Keratinocyte (primary cell): ENCODE results near the gene CTNND2. TPM values are rescaled to one million over a fixed set of nuclear protein-coding genes. Genes with fewer than 3 reads are reported as not detected.

Experiments used
- DNase-seq: peaks from one replicate; pipeline ENCODE4 v3.0.0-alpha.2; 2011; ENCODE audit warnings: low read depth, missing footprints, low spot score
- FAIRE-seq: peaks from 2 replicates; lab custom pipeline; 2011; peaks lifted over from hg19 to GRCh38; lab: Jason Lieb, UNC
- H2AFZ ChIP-seq: 2 replicates; pipeline ENCODE4 v1.6.0; 2012; ENCODE audit warnings: low read length, control low read depth, inconsistent platforms; ENCODE audit not compliant: control insufficient read depth
- H3K27ac ChIP-seq: 2 replicates; pipeline ENCODE4 v1.5.1; 2011; ENCODE audit warnings: low read length; ENCODE audit not compliant: control insufficient read depth, insufficient read depth
- H3K27me3 ChIP-seq: 3 replicates; pipeline ENCODE4 v1.6.0; 2011; ENCODE audit warnings: low read length; ENCODE audit not compliant: control insufficient read depth, insufficient read depth; ENCODE audit errors: extremely low read depth
- H3K36me3 ChIP-seq, 2 experiments: 2 replicates in 1 of 2; 3 replicates in 1 of 2; pipeline ENCODE4 v1.5.1; 2011; ENCODE audit warnings: low read length in 2 of 2, mild to moderate bottlenecking in 1 of 2; ENCODE audit not compliant: control insufficient read depth in 2 of 2, insufficient read depth in 2 of 2; ENCODE audit errors: extremely low read depth in 1 of 2
- H3K4me1 ChIP-seq: 3 replicates; pipeline ENCODE4 v1.5.1; 2011; ENCODE audit warnings: low read length; ENCODE audit not compliant: control insufficient read depth, insufficient read depth; ENCODE audit errors: extremely low read depth
- H3K4me2 ChIP-seq: 3 replicates; pipeline ENCODE4 v1.6.0; 2011; ENCODE audit warnings: low read depth, low read length; ENCODE audit not compliant: control insufficient read depth, insufficient read depth; ENCODE audit errors: extremely low read depth
- H3K4me3 ChIP-seq, 3 experiments: fragments of 200-600 bp in 1 of 3; sonication (generic) in 1 of 3; 2 replicates in 2 of 3; 3 replicates in 1 of 3; pipeline ENCODE4 v1.5.1; 2011 to 2016; ENCODE audit warnings: low read length in 3 of 3, mild to moderate bottlenecking in 3 of 3, control low read depth in 2 of 3, inconsistent platforms in 1 of 3, low read depth in 1 of 3, mixed read lengths in 1 of 3, mixed run types in 1 of 3, moderate library complexity in 1 of 3; ENCODE audit not compliant: control insufficient read depth in 2 of 3, insufficient read depth in 2 of 3; ENCODE audit errors: extremely low read depth in 1 of 3
- H3K79me2 ChIP-seq: 2 replicates; pipeline ENCODE4 v1.6.0; 2012; ENCODE audit warnings: low read length; ENCODE audit not compliant: control insufficient read depth, insufficient read depth
- H3K9ac ChIP-seq: 3 replicates; pipeline ENCODE4 v1.6.0; 2011; ENCODE audit warnings: low read length; ENCODE audit not compliant: control insufficient read depth, insufficient read depth; ENCODE audit errors: extremely low read depth
- H3K9me1 ChIP-seq: 3 replicates; pipeline ENCODE4 v1.6.0; 2011; ENCODE audit warnings: low read length; ENCODE audit not compliant: control insufficient read depth, insufficient read depth; ENCODE audit errors: extremely low read depth
- H3K9me3 ChIP-seq: 2 replicates; pipeline ENCODE4 v1.5.1; 2012; ENCODE audit warnings: low read depth, low read length; ENCODE audit not compliant: control insufficient read depth
- H4K20me1 ChIP-seq: 3 replicates; pipeline ENCODE4 v1.6.0; 2011; ENCODE audit warnings: low read length; ENCODE audit not compliant: control insufficient read depth, insufficient read depth; ENCODE audit errors: extremely low read depth
- EZH2 ChIP-seq: IDR thresholded peaks from one replicate; pipeline ENCODE4 v1.6.1; 2012; ENCODE audit warnings: inconsistent platforms, mild to moderate bottlenecking, low read length, moderate library complexity
- dilution Hi-C: fragments of 300-500 bp; cut with MboI; formaldehyde crosslinking; loops from one replicate; pipeline ENCODE4 v1.7.0; 2020; ENCODE audit warnings: low sequenced_read_pairs; ENCODE audit not compliant: extremely low pct_ligation_motif_present
- polyA plus RNA-seq, 5 experiments: library from polyadenylated mRNA; depleted of rRNA in 3 of 5; stranded (reverse) in 3 of 5; stranded (forward) in 1 of 5; unstranded in 1 of 5; fragments of >200 nt; gene quantifications; 1 replicate in 1 of 5; 2 replicates in 3 of 5; 3 replicates in 1 of 5; pipeline versions ENCODE4 v1.2.1 to v1.2.3, GENCODE V29; 2011 to 2012; ENCODE audit warnings: missing spikeins in 2 of 5, low read depth in 1 of 5, low replicate concordance in 1 of 5
- TF ChIP-seq, protein P1 (sequence below), 3 experiments: IDR thresholded peaks in 1 of 3; conservative IDR thresholded peaks in 1 of 3; optimal IDR thresholded peaks in 1 of 3; 2 replicates in 2 of 3; 3 replicates in 1 of 3; pipeline versions ENCODE3 to v1.5.1; 2011; ENCODE audit warnings: low read length in 3 of 3, mild to moderate bottlenecking in 3 of 3, moderate library complexity in 2 of 3, control low read depth in 1 of 3, inconsistent platforms in 1 of 3; ENCODE audit not compliant: insufficient read depth in 2 of 3; ENCODE audit errors: extremely low read depth in 1 of 3

Gene CTNND2
- polyA plus RNA-seq, 1 donor (not counting 4 experiments of a cell fraction or from before 2014, with no cell fraction given) = not detected

DNA sequence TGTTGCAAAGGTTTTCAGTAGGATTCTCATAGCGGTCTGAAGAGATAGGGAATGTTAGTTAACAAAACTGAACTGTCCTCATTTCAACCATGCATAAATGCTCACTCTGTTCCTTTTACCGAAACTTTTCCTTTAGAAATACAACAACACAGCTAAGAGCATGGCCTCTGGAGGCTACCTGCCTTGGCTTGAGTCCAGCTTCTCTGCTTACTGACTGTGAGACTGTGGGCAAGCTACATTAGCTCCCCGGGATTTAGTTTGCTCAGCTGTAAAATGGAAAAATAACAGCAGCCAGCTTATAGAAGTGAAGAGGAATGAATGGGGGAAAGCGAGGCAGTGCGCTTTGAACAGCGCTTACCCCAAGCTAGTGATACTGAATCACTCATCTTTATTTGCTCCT lies 635.4 kb downstream of the CTNND2 start:
- no peak for FAIRE-seq
- dilution Hi-C loops = no loop called here
- TF ChIP-seq, protein P1, sequence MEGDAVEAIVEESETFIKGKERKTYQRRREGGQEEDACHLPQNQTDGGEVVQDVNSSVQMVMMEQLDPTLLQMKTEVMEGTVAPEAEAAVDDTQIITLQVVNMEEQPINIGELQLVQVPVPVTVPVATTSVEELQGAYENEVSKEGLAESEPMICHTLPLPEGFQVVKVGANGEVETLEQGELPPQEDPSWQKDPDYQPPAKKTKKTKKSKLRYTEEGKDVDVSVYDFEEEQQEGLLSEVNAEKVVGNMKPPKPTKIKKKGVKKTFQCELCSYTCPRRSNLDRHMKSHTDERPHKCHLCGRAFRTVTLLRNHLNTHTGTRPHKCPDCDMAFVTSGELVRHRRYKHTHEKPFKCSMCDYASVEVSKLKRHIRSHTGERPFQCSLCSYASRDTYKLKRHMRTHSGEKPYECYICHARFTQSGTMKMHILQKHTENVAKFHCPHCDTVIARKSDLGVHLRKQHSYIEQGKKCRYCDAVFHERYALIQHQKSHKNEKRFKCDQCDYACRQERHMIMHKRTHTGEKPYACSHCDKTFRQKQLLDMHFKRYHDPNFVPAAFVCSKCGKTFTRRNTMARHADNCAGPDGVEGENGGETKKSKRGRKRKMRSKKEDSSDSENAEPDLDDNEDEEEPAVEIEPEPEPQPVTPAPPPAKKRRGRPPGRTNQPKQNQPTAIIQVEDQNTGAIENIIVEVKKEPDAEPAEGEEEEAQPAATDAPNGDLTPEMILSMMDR (optimal IDR thresholded peaks at IDR 0.05 in 1 of 3, IDR thresholded peaks at IDR 0.05 in 1 of 3, conservative IDR thresholded peaks at IDR 0.05 in 1 of 3; ENCODE audit: extremely low read depth in 1 of 3, insufficient read depth in 2 of 3, low read length in 3 of 3) = no peak
- TF ChIP-seq EZH2 = no peak

DNA sequence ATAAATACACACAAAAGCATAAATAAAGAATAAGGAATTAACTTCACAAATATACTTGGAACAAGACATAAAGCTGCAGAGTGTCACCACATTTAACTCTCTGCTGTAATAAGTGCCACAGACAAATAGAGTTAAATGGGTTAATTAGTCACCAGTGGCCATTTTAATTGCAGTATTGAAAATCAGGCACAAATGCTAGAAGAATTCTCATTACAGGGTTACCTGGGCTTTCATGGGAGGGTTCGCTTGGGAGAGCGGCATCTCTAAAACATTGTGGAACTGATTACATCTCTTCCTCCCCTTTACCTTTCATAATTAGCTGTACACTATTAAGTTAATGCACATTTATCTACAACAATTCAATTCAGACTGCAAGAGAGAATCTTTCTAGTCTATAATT lies 637.9 kb downstream of the CTNND2 start:
- no peak for FAIRE-seq
- H3K9me3 ChIP-seq = no peaks in the 10 kb centered on the region
- dilution Hi-C loops = no loop called here
- H3K27ac ChIP-seq = no peak overlapping the region
- H3K36me3 ChIP-seq = no peaks in the 10 kb centered on the region
- no peaks in the 10 kb centered on the region for H3K27me3 ChIP-seq
- no peak overlapping the region for H3K4me2 ChIP-seq
- H3K79me2 ChIP-seq = no peaks in the 10 kb centered on the region
- no peak overlapping the region for H3K4me3 ChIP-seq
- no peak overlapping the region for H2AFZ ChIP-seq
- no peaks in the 10 kb centered on the region for H4K20me1 ChIP-seq
- TF ChIP-seq, protein P1 (optimal IDR thresholded peaks at IDR 0.05 in 1 of 3, IDR thresholded peaks at IDR 0.05 in 1 of 3, conservative IDR thresholded peaks at IDR 0.05 in 1 of 3; ENCODE audit: extremely low read depth in 1 of 3, insufficient read depth in 2 of 3, low read length in 3 of 3) = no peak
- H3K9me1 ChIP-seq = no peaks in the 10 kb centered on the region
- no peak for DNase-seq
- H3K4me1 ChIP-seq = no peaks in the 10 kb centered on the region
- no peak overlapping the region for H3K9ac ChIP-seq

More for the DNA sequence above, 635.4 kb downstream of the CTNND2 start:
- Histone ChIP-seq H3K9me3 (no peaks in the 10 kb centered on the region), H2AFZ (no peak overlapping the region), H3K9ac (no peak overlapping the region), H3K4me3 (no peak overlapping the region), H4K20me1 (no peaks in the 10 kb centered on the region), H3K36me3 (no peaks in the 10 kb centered on the region), H3K79me2 (no peaks in the 10 kb centered on the region), H3K9me1 (no peaks in the 10 kb centered on the region), H3K27ac (no peak overlapping the region), H3K4me1 (no peaks in the 10 kb centered on the region), H3K4me2 (no peak overlapping the region), H3K27me3 (no peaks in the 10 kb centered on the region)
- no peak for DNase-seq
